ENCODE measurements around the gene LAMC3.

DNA sequence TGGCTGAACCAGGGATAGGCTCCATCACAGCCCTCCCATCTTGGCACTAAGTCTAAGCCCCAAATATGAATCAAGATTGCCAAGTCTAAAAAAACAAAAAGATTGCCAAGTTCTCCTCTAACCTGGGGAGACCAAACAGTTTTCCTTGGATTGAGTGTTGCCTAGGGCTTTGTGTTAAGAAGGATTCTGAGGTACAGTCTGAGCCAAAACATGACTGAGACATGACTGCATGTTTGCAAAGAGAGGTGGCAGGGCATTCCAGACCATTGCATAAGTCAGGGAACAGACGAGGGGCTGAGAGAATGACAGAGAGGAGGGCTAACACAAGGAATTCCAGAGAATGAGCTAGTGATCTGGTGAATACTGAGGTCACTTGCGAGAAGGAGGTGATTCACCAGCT lies 11.4 kb downstream of the LAMC3 start:
- TF ChIP-seq, protein P1, sequence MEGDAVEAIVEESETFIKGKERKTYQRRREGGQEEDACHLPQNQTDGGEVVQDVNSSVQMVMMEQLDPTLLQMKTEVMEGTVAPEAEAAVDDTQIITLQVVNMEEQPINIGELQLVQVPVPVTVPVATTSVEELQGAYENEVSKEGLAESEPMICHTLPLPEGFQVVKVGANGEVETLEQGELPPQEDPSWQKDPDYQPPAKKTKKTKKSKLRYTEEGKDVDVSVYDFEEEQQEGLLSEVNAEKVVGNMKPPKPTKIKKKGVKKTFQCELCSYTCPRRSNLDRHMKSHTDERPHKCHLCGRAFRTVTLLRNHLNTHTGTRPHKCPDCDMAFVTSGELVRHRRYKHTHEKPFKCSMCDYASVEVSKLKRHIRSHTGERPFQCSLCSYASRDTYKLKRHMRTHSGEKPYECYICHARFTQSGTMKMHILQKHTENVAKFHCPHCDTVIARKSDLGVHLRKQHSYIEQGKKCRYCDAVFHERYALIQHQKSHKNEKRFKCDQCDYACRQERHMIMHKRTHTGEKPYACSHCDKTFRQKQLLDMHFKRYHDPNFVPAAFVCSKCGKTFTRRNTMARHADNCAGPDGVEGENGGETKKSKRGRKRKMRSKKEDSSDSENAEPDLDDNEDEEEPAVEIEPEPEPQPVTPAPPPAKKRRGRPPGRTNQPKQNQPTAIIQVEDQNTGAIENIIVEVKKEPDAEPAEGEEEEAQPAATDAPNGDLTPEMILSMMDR (IDR thresholded peaks at IDR 0.05): no peak
- TF ChIP-seq ZFX (IDR thresholded peaks at IDR 0.05; ENCODE audit: borderline replicate concordance): no peak
